HCT116 (cell line): ENCODE results near the gene P4HA1. TPM values are rescaled to one million over a fixed set of nuclear protein-coding genes. Genes with fewer than 3 reads are reported as not detected.

ENCODE experiments used
- ATAC-seq: fragments of 200-7000 bp; cut with Tn5 transposase; 2 replicates; pipeline ENCODE4 v1.9.1; 2020; ENCODE audit warnings: mild to moderate bottlenecking, moderate library complexity
- BruUV-seq: library from RNA; stranded (reverse); fragments of 400-500 nt; replicated peaks from 2 replicates; lab custom pipeline; 2021; lab: Mats Ljungman, UMichigan
- CTCF ChIA-PET: fragments of 300-600 bp; sonication (Branson Sonifier 250); formaldehyde crosslinking; loops from one replicate; lab custom pipeline; 2021; ENCODE audit warnings: antibody characterized with exemption; lab: Charles Lee
- POLR2A ChIA-PET: fragments of 300-600, 350-600 bp; sonication (Branson Sonifier 250); formaldehyde crosslinking; loops from one replicate; lab custom pipeline; 2021; ENCODE audit warnings: antibody characterized with exemption; lab: Charles Lee
- RAD21 ChIA-PET, 2 experiments: fragments of 300-600 bp; sonication (Branson Sonifier 250); formaldehyde crosslinking; loops; one replicate each; lab custom pipeline; 2023; ENCODE audit warnings: low total read pairs in 2 of 2; ENCODE audit not compliant: uncharacterized antibody in 2 of 2, unreplicated experiment in 2 of 2, low non-redundant PET in 1 of 2; lab: Charles Lee
- DNase-seq: peaks from one replicate; pipeline ENCODE4 v3.0.0-alpha.2; 2010; ENCODE audit warnings: low read depth, low spot score
- H2AFZ ChIP-seq: fragments of 200-600 bp; shearing (Covaris generic), sonication (generic); 2 replicates; pipeline ENCODE4 v1.6.1; 2017; ENCODE audit warnings: low read depth, mixed run types, mixed read lengths, antibody characterized with exemption, low read length; ENCODE audit not compliant: poor library complexity, severe bottlenecking
- H3K27ac ChIP-seq: 2 replicates; pipeline ENCODE4 v1.5.1; 2012; ENCODE audit warnings: low read depth, low read length
- H3K27me3 ChIP-seq: fragments of 200-600 bp; sonication (generic); 2 replicates; pipeline ENCODE4 v1.6.1; 2016; ENCODE audit warnings: mixed run types, low read length, mixed read lengths; ENCODE audit not compliant: insufficient read depth
- H3K36me3 ChIP-seq, 2 experiments: fragments of 200-500 bp in 1 of 2; fragments of 200-600 bp in 1 of 2; sonication (Bioruptor generic) in 1 of 2; sonication (generic) in 1 of 2; 2 replicates each; pipeline versions ENCODE4 v1.5.1 to v1.6.1; 2014 to 2016; ENCODE audit warnings: low read length in 2 of 2, inconsistent platforms in 1 of 2, mixed read lengths in 1 of 2, mixed run types in 1 of 2; ENCODE audit not compliant: insufficient read depth in 2 of 2, control insufficient read depth in 1 of 2
- H3K4me1 ChIP-seq, 2 experiments: fragments of 200-600 bp in 1 of 2; sonication (generic) in 1 of 2; 2 replicates each; pipeline versions ENCODE4 v1.5.1 to v1.6.1; 2012 to 2017; ENCODE audit warnings: low read length in 2 of 2, inconsistent platforms in 1 of 2, mild to moderate bottlenecking in 1 of 2, mixed read lengths in 1 of 2, mixed run types in 1 of 2, moderate library complexity in 1 of 2; ENCODE audit not compliant: insufficient read depth in 2 of 2, control insufficient read depth in 1 of 2
- H3K4me2 ChIP-seq: fragments of 200-600 bp; sonication (generic); 2 replicates; pipeline ENCODE4 v1.6.1; 2017; ENCODE audit warnings: mixed run types, low read length, mixed read lengths
- H3K4me3 ChIP-seq, 2 experiments: fragments of 200-600 bp in 1 of 2; sonication (generic) in 1 of 2; replicated peaks in 1 of 2; 2 replicates each; pipeline ENCODE4 v1.5.1; 2011 to 2016; ENCODE audit warnings: low read length in 2 of 2, control low read depth in 1 of 2, low read depth in 1 of 2, mild to moderate bottlenecking in 1 of 2, mixed read lengths in 1 of 2, mixed run types in 1 of 2
- H3K79me2 ChIP-seq: fragments of 200-600 bp; sonication (generic); 2 replicates; pipeline ENCODE4 v1.6.1; 2017; ENCODE audit warnings: mild to moderate bottlenecking, mixed run types, low read length, moderate library complexity, mixed read lengths; ENCODE audit not compliant: insufficient read depth
- H3K9ac ChIP-seq: fragments of 200-600 bp; sonication (generic); 2 replicates; pipeline ENCODE4 v1.6.1; 2016; ENCODE audit warnings: low read length, mixed read lengths
- H3K9me2 ChIP-seq: fragments of 200-600 bp; sonication (generic), shearing (Covaris generic); 2 replicates; pipeline ENCODE4 v1.6.1; 2017; ENCODE audit warnings: mixed run types, mild to moderate bottlenecking, moderate library complexity; ENCODE audit not compliant: insufficient read depth
- H3K9me3 ChIP-seq, 2 experiments: fragments of 200-500 bp in 1 of 2; fragments of 200-600 bp in 1 of 2; sonication (Bioruptor generic) in 1 of 2; sonication (generic) in 1 of 2; 2 replicates each; pipeline ENCODE4 v1.6.1; 2014 to 2017; ENCODE audit warnings: low read length in 2 of 2, mixed read lengths in 2 of 2, inconsistent platforms in 1 of 2, low read depth in 1 of 2, mild to moderate bottlenecking in 1 of 2, mixed run types in 1 of 2, moderate library complexity in 1 of 2; ENCODE audit not compliant: control insufficient read depth in 1 of 2, insufficient read depth in 1 of 2
- H4K20me1 ChIP-seq: fragments of 200-600 bp; sonication (generic), shearing (Covaris generic); 2 replicates; pipeline ENCODE4 v1.6.1; 2017; ENCODE audit warnings: mixed run types, mild to moderate bottlenecking, moderate library complexity; ENCODE audit not compliant: insufficient read depth
- CBX3 ChIP-seq: IDR thresholded peaks from 2 replicates; pipeline ENCODE4 v1.6.1; 2012; ENCODE audit warnings: low read depth
- EGR1 ChIP-seq: IDR thresholded peaks from 2 replicates; pipeline ENCODE4 v1.6.1; 2012; ENCODE audit warnings: low read depth
- ELF1 ChIP-seq: IDR thresholded peaks from 2 replicates; pipeline ENCODE4 v1.6.1; 2012; ENCODE audit warnings: low read depth, borderline replicate concordance
- EZH2 ChIP-seq: fragments of 200-600 bp; sonication (generic); IDR thresholded peaks from 2 replicates; pipeline ENCODE4 v1.6.1; 2017; ENCODE audit warnings: antibody characterized with exemption, mixed run types
- EZH2phosphoT487 ChIP-seq: fragments of 200-600 bp; IDR thresholded peaks from 2 replicates; pipeline ENCODE4 v1.6.1; 2018; ENCODE audit warnings: antibody characterized with exemption, borderline replicate concordance
- FOSL1 ChIP-seq: IDR thresholded peaks from 2 replicates; pipeline ENCODE4 v1.6.1; 2012; ENCODE audit warnings: low read depth
- MAX ChIP-seq: IDR thresholded peaks from 2 replicates; pipeline ENCODE4 v1.6.1; 2012
- POLR2A ChIP-seq: IDR thresholded peaks from 2 replicates; pipeline ENCODE4 v1.7.0; 2011; ENCODE audit warnings: borderline replicate concordance; ENCODE audit not compliant: insufficient read depth, insufficient read length; ENCODE audit errors: extremely low read depth
- POLR2AphosphoS5 ChIP-seq: IDR thresholded peaks from 2 replicates; pipeline ENCODE4 v1.6.1; 2011; ENCODE audit warnings: mild to moderate bottlenecking, low read depth, low read length, moderate library complexity
- REST ChIP-seq: IDR thresholded peaks from 2 replicates; pipeline ENCODE4 v1.6.1; 2012; ENCODE audit warnings: low read depth
- SIN3A ChIP-seq: IDR thresholded peaks from 2 replicates; pipeline ENCODE4 v1.6.1; 2012; ENCODE audit warnings: low read depth
- SP1 ChIP-seq: IDR thresholded peaks from 2 replicates; pipeline ENCODE4 v1.6.1; 2012; ENCODE audit warnings: low read depth
- TCF7L2 ChIP-seq: IDR thresholded peaks from 2 replicates; pipeline ENCODE4 v1.7.0; 2011; ENCODE audit warnings: borderline replicate concordance, inconsistent platforms; ENCODE audit not compliant: insufficient read depth, insufficient read length; ENCODE audit errors: extremely low read depth
- YY1 ChIP-seq: IDR thresholded peaks from 2 replicates; pipeline ENCODE4 v1.6.1; 2011; ENCODE audit warnings: low read length, low read depth, moderate library complexity, mild to moderate bottlenecking; ENCODE audit not compliant: insufficient replicate concordance; ENCODE audit errors: extremely low read depth
- ZBTB33 ChIP-seq: IDR thresholded peaks from 2 replicates; pipeline ENCODE4 v1.6.1; 2011; ENCODE audit warnings: mild to moderate bottlenecking, low read length, moderate library complexity; ENCODE audit not compliant: insufficient replicate concordance; ENCODE audit errors: extremely low read depth
- ZNF274 ChIP-seq: fragments of 200-500 bp; sonication (Bioruptor generic); IDR thresholded peaks from 2 replicates; pipeline ENCODE4 v1.6.1; 2014; ENCODE audit warnings: mild to moderate bottlenecking, low read depth, low read length, inconsistent platforms
- intact Hi-C: fragments of 100-400 bp; cut with micrococcal nuclease; formaldehyde crosslinking; loops from 2 replicates; pipeline ENCODE4 v1.10.0; 2022
- total RNA-seq: library from RNA; stranded (reverse); gene quantifications from one replicate; pipeline ENCODE4 v1.2.1, GENCODE V29; 2021; ENCODE audit not compliant: unreplicated experiment

The P4HA1 gene
- total RNA-seq, 1 experiment from 2014 or later = 49.7 TPM

DNA sequence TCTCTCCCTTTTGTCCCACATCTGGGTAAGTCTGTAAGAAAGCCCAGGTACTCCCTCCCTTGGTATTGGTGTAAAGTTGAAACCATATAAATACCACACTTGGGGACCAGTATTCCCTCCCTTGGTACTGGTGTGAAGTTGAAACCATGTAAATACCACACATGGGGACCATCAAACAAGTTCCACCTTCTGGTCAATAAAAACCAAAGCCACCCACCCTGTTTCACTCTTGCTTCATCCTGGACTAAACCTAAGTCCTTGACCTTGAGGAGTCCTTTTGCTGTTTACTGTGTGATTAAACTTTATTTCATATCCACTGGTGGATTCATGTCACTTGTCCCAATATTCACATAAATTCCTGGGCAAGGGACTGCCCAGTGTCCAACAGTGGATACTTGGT is 8.4 kb downstream of the P4HA1 start (continued):
- no peak for TF ChIP-seq ZBTB33
- no peak for TF ChIP-seq SIN3A
- no peak for TF ChIP-seq EGR1
- TF ChIP-seq ZNF274 = no peak
- TF ChIP-seq ELF1 = no peak
- TF ChIP-seq REST = no peak

GRCh38 chr10:73086816-73087215 is 9.8 kb downstream of the P4HA1 start:
- Histone ChIP-seq H3K4me1 (no peaks in the 10 kb centered on the region), H3K79me2 (peaks cover 93% of the 10 kb centered on the region), H3K9me2 (no peaks in the 10 kb centered on the region), H3K27ac (no peak overlapping the region), H4K20me1 (peaks cover 4% of the 10 kb centered on the region; the same call in 1 of the 2 replicates), H3K4me3 (no peak overlapping the region), H3K9me3 (no peaks in the 10 kb centered on the region), H3K4me2 (no peak overlapping the region), H2AFZ (no peak overlapping the region), H3K27me3 (no peaks in the 10 kb centered on the region), H3K36me3 (no peaks in the 10 kb centered on the region), H3K9ac (no peak overlapping the region)
- ATAC-seq = no peak
- ChIA-PET RAD21 (no interaction called here), POLR2A (no interaction called here), CTCF (interaction anchor here (1.1 kb wide), 1 partner anchor 26 kb away, joined by 4 read pairs; no protein-coding TSS in a partner anchor)
- intact Hi-C loops = no loop called here
- no peak for DNase-seq
- BruUV-seq = no TSS peak
- TF ChIP-seq EZH2 (no peak), REST (no peak), TCF7L2 (no peak), EZH2phosphoT487 (no peak), POLR2AphosphoS5 (no peak), CBX3 (no peak), EGR1 (no peak), ZNF274 (no peak), MAX (no peak), SP1 (no peak), YY1 (no peak), FOSL1 (no peak), POLR2A (no peak), ELF1 (no peak)
